Measurements from ENCODE around the gene FAM124A.

The FAM124A gene

GRCh38 chr13:51291341-51291740 lies 69.1 kb downstream of the FAM124A start:
- no peak for DNase-seq (ENCODE audit: extremely low read depth, low read depth)

GRCh38 chr13:51292000-51292565 lies 69.9 kb downstream of the FAM124A start:
- no peak overlapping the region for H3K4me3 ChIP-seq (replicated peaks; ENCODE audit: low read depth, low read length)
- no peak for DNase-seq (ENCODE audit: extremely low read depth, low read depth)
- TF ChIP-seq CTCF (IDR thresholded peaks at IDR 0.05; ENCODE audit: low read depth, low read length, missing control alignments): no peak

More at GRCh38 chr13:51291341-51291740, 69.1 kb downstream of the FAM124A start:
- H3K4me3 ChIP-seq (replicated peaks; ENCODE audit: low read depth, low read length): no peak overlapping the region
- TF ChIP-seq CTCF (IDR thresholded peaks at IDR 0.05; ENCODE audit: low read depth, low read length, missing control alignments): no peak

- no peak for TF ChIP-seq CTCF (IDR thresholded peaks at IDR 0.05; ENCODE audit: low read depth, low read length, missing control alignments)
- no peak for DNase-seq (ENCODE audit: extremely low read depth, low read depth)
Measured at GRCh38 chr13:51297556-51297955, 75.4 kb downstream of the FAM124A start.

GRCh38 chr13:51298812-51299211 lies 76.6 kb downstream of the FAM124A start:
- no peak for TF ChIP-seq CTCF (IDR thresholded peaks at IDR 0.05; ENCODE audit: low read depth, low read length, missing control alignments)
- H3K4me3 ChIP-seq (replicated peaks; ENCODE audit: low read depth, low read length): no peak overlapping the region
- no peak for DNase-seq (ENCODE audit: extremely low read depth, low read depth)

More at GRCh38 chr13:51297556-51297955, 75.4 kb downstream of the FAM124A start:
- H3K4me3 ChIP-seq (replicated peaks; ENCODE audit: low read depth, low read length): no peak overlapping the region

- no peak overlapping the region for H3K4me3 ChIP-seq (replicated peaks; ENCODE audit: low read depth, low read length)
- no peak for TF ChIP-seq CTCF (IDR thresholded peaks at IDR 0.05; ENCODE audit: low read depth, low read length, missing control alignments)
- no peak for DNase-seq (ENCODE audit: extremely low read depth, low read depth)
Measured at GRCh38 chr13:51303063-51303552, 80.9 kb downstream of the FAM124A start.

- no peak overlapping the region for H3K4me3 ChIP-seq (replicated peaks; ENCODE audit: low read depth, low read length)
- DNase-seq (ENCODE audit: extremely low read depth, low read depth): no peak
- no peak for TF ChIP-seq CTCF (IDR thresholded peaks at IDR 0.05; ENCODE audit: low read depth, low read length, missing control alignments)
Measured at GRCh38 chr13:51303882-51304281, 81.7 kb downstream of the FAM124A start.

All from HFF-Myc (cell line).